Esophagus muscularis mucosa (tissue), 4 donors: ENCODE data around the gene RNF225. TPM values are rescaled to one million over a fixed set of nuclear protein-coding genes. Genes with fewer than 3 reads are reported as not detected.
"Not testable (repeated sequence)": the region's sequence is repeated elsewhere in the genome, so short reads cannot be mapped to it uniquely, and the experiment has no call there.

Source experiments
- DNase-seq: peaks from one replicate; pipeline ENCODE4 v3.0.0-alpha.2; 2017; ENCODE audit errors: extremely low spot score
- H3K27ac ChIP-seq, 4 donors: fragments of 200-600 bp; sonication (generic); replicated peaks in 1 of 4; 1 replicate in 3 of 4; 2 replicates in 1 of 4; pipeline ENCODE4 v1.5.1; 2016 to 2019; ENCODE audit warnings: mild to moderate bottlenecking in 1 of 4
- H3K27me3 ChIP-seq, 4 donors: fragments of 200-600 bp; sonication (generic); one replicate each; pipeline versions ENCODE4 v1.5.1 to v1.6.0; 2016 to 2019
- H3K36me3 ChIP-seq, 4 donors: fragments of 200-600 bp; sonication (generic); one replicate each; pipeline ENCODE4 v1.5.1; 2016 to 2019
- H3K4me1 ChIP-seq, 4 donors: fragments of 200-600 bp; sonication (generic); one replicate each; pipeline ENCODE4 v1.5.1; 2016 to 2019
- H3K4me3 ChIP-seq, 4 donors: fragments of 200-600 bp; sonication (generic); 1 replicate in 2 of 4; 2 replicates in 2 of 4; pipeline ENCODE4 v1.5.1; 2016 to 2019; ENCODE audit warnings: mild to moderate bottlenecking in 4 of 4, moderate library complexity in 1 of 4
- H3K9me3 ChIP-seq, 4 donors: fragments of 200-600 bp; sonication (generic); 1 replicate in 3 of 4; 2 replicates in 1 of 4; pipeline ENCODE4 v1.5.1; 2016 to 2019
- CTCF ChIP-seq, 3 experiments: fragments of 200-600 bp in 2 of 3; fragments of 450-650 bp in 1 of 3; sonication (generic) in 2 of 3; IDR thresholded peaks; one replicate each; pipeline ENCODE4 v1.5.1; 2017 to 2019; ENCODE audit warnings: antibody characterized with exemption in 3 of 3, mild to moderate bottlenecking in 2 of 3, moderate library complexity in 1 of 3
- EP300 ChIP-seq: sonication (generic); formaldehyde crosslinking; IDR thresholded peaks from one replicate; pipeline ENCODE4 v1.6.1; 2017; ENCODE audit warnings: antibody characterized with exemption
- POLR2A ChIP-seq: fragments of 450-650 bp; IDR thresholded peaks from one replicate; pipeline ENCODE4 v1.6.1; 2017; ENCODE audit warnings: antibody characterized with exemption, moderate library complexity, mild to moderate bottlenecking, low read depth
- POLR2AphosphoS5 ChIP-seq, 2 donors: sonication (generic); formaldehyde crosslinking; IDR thresholded peaks; one replicate each; pipeline ENCODE4 v1.6.1; 2017; ENCODE audit warnings: antibody characterized with exemption in 2 of 2
- WGBS: methylation state at CpG from one replicate; pipeline ENCODE4 v1.1.5; 2018; 5-methylcytosine and 5-hydroxymethylcytosine counted together
- intact Hi-C: fragments of 100-400 bp; cut with DNase I; formaldehyde crosslinking; loops from one replicate; pipeline ENCODE4 v1.15.1; 2023
- small RNA-seq, 3 donors: library from RNA; depleted of rRNA; stranded (forward); fragments of <200 nt; gene quantifications; one replicate each; pipeline ENCODE3, GENCODE V24; 2016
- total RNA-seq, 4 donors: library from RNA; depleted of rRNA; stranded (reverse); fragments of >200 nt; gene quantifications; one replicate each; pipeline versions ENCODE4 v1.1.0 to v1.2.1, GENCODE V29; 2016

Gene RNF225
- total RNA-seq, 4 donors from 2014 or later = not detected

- Histone ChIP-seq H3K4me3 (peak within 1 kb of the TSS; percentile 72 to 81 (median 74)), H3K36me3 (peaks cover 24 to 35% (median 31%) of the 10 kb centered on the region in 4 donors), H3K27ac (peak within 1 kb of the TSS; percentile 81 to 85 (median 83)), H3K4me1 (peaks cover 16 to 24% (median 18%) of the 10 kb centered on the region in 4 donors), H3K9me3 (peaks cover 1 to 51% (median 48%) of the 10 kb centered on the region in 4 donors), H3K27me3 (no peaks in the 10 kb centered on the region)
- 7% methylated on average over 38 of the region's 59 CpGs for WGBS
- intact Hi-C loops = loop anchor here (5.0 kb wide), 1 partner anchor 38 kb away; no protein-coding TSS in a partner anchor
- peak; percentile 90 to 95 for TF ChIP-seq POLR2AphosphoS5 (IDR thresholded peaks at IDR 0.05)
- TF ChIP-seq POLR2A = no peak
- DNase-seq = peak; percentile 99
These were observed 44.4 kb downstream of the RNF225 start, which contains the start of gene ZNF132 for GRCh38 chr19:58439576-58440554. TSS of gene ZNF132 (minus strand) at chr19:58440153. CDS start at chr19:58439821, 332 bp downstream.

- Histone ChIP-seq H3K4me1 (peaks cover 16 to 24% (median 18%) of the 10 kb centered on the region in 4 donors), H3K4me3 (peak overlapping the region; percentile 72 to 81 (median 74)), H3K9me3 (peaks cover 0 to 44% (median 42%) of the 10 kb centered on the region in 4 donors), H3K27me3 (no peaks in the 10 kb centered on the region), H3K36me3 (peaks cover 17 to 28% (median 24%) of the 10 kb centered on the region in 4 donors), H3K27ac (peak overlapping the region; percentile 81 to 85 (median 83))
- WGBS = 20% methylated on average over 20 of the region's 31 CpGs
- intact Hi-C loops = no loop called here
- DNase-seq = no peak
- TF ChIP-seq EP300 (no peak), CTCF (IDR thresholded peaks at IDR 0.05) (no peak), POLR2AphosphoS5 (IDR thresholded peaks at IDR 0.05) (no peak), POLR2A (no peak)
These were observed 45.1 kb downstream of the RNF225 start for GRCh38 chr19:58440556-58440955.

GRCh38 chr19:58442986-58443385 lies 47.5 kb downstream of the RNF225 start:
- WGBS = 95% methylated on average over 6 of the region's 7 CpGs

More at GRCh38 chr19:58442986-58443385, 47.5 kb downstream of the RNF225 start:
- Histone ChIP-seq H3K4me1 (peaks cover 16 to 24% (median 18%) of the 10 kb centered on the region in 4 donors), H3K9me3 (peaks cover 0 to 20% (median 18%) of the 10 kb centered on the region in 4 donors), H3K27me3 (peaks cover 0 to 20% (median 0%) of the 10 kb centered on the region in 4 donors)
- intact Hi-C loops, H3K4me3 ChIP-seq, H3K27ac ChIP-seq, DNase-seq, H3K36me3 ChIP-seq: not testable (repeated sequence)

Small RNA genes lying within 50 kb of the gene (small RNA-seq; reads per million reads assigned to genes)
- gene MIR4754 = 0 reads per million in 3 donors
- 0 to 0.93 (median 0.34) reads per million in 3 donors for gene RNA5SP473

Other genes with a start within 250 kb of the RNF225 start
- gene ZNF329, start 244.9 kb upstream of the RNF225 start, total RNA-seq = 10 to 100 TPM in 2 of 4 donors, 1 to 10 TPM in 2; 8.3 to 14.0 (median 10.8) TPM
- 10 to 100 TPM; 18.7 to 27.8 (median 22.8) TPM for gene ZNF274, start 212.6 kb upstream of the RNF225 start, total RNA-seq
- 10 to 100 TPM; 29.5 to 38.8 (median 37.6) TPM for gene ZNF544, start 166.7 kb upstream of the RNF225 start, total RNA-seq
- gene ZNF8, start 116.7 kb upstream of the RNF225 start, total RNA-seq = 10 to 100 TPM in 2 of 4 donors, 1 to 10 TPM in 2; 8.1 to 12.3 (median 10.3) TPM
- 10 to 100 TPM; 32.9 to 53.0 (median 38.0) TPM for gene ERVK3-1, start 90.3 kb upstream of the RNF225 start, total RNA-seq
- gene ZSCAN22, start 68.7 kb upstream of the RNF225 start, total RNA-seq = 1 to 10 TPM; 2.9 to 4.9 (median 3.6) TPM
- gene A1BG, start 42.2 kb upstream of the RNF225 start, total RNA-seq = 10 to 100 TPM in 2 of 4 donors, 1 to 10 TPM in 1, under 1 TPM in 1; 0.83 to 12.1 (median 9.5) TPM
- 1 to 10 TPM in 1 of 4 donors, under 1 TPM in 3; 0.42 to 1.1 (median 0.92) TPM for gene ZNF497, start 32.9 kb upstream of the RNF225 start, total RNA-seq
- 1 to 10 TPM; 1.5 to 3.7 (median 2.1) TPM for gene ZNF837, start 14.6 kb upstream of the RNF225 start, total RNA-seq
- gene RPS5, start 8.4 kb upstream of the RNF225 start, total RNA-seq = 1,000 to 10,000 TPM; 1,137 to 2,200 (median 1,582) TPM
- 10 to 100 TPM; 11.6 to 24.2 (median 18.9) TPM for gene ZNF584, start 13.0 kb downstream of the RNF225 start, total RNA-seq
- 1 to 10 TPM; 3.7 to 6.7 (median 4.5) TPM for gene ZNF132, start 44.5 kb downstream of the RNF225 start, total RNA-seq
- gene ZNF324B, start 56.0 kb downstream of the RNF225 start, total RNA-seq = 1 to 10 TPM; 7.1 to 9.7 (median 8.3) TPM
- 10 to 100 TPM; 12.9 to 21.8 (median 15.6) TPM for gene ZNF324, start 71.4 kb downstream of the RNF225 start, total RNA-seq
- gene ZNF446, start 80.7 kb downstream of the RNF225 start, total RNA-seq = 10 to 100 TPM; 13.7 to 20.4 (median 17.0) TPM
- gene SLC27A5, start 116.3 kb downstream of the RNF225 start, total RNA-seq = 10 to 100 TPM in 1 of 4 donors, 1 to 10 TPM in 3; 3.8 to 10.8 (median 4.6) TPM
- 10 to 100 TPM in 2 of 4 donors, 1 to 10 TPM in 2; 8.8 to 20.0 (median 12.1) TPM for gene ZBTB45, start 124.2 kb downstream of the RNF225 start, total RNA-seq
- gene TRIM28, start 148.4 kb downstream of the RNF225 start, total RNA-seq = 100 to 1,000 TPM; 152 to 319 (median 264) TPM
- gene CHMP2A, start 159.4 kb downstream of the RNF225 start, total RNA-seq = 100 to 1,000 TPM; 124 to 145 (median 141) TPM
- 10 to 100 TPM; 36.1 to 54.9 (median 45.8) TPM for gene UBE2M, start 163.0 kb downstream of the RNF225 start, total RNA-seq
- 10 to 100 TPM; 20.5 to 29.3 (median 22.4) TPM for gene MZF1, start 177.7 kb downstream of the RNF225 start, total RNA-seq